ENCODE measurements around the gene OR10H4.

GRCh38 chr19:15902254-15902653 is 46.6 kb upstream of the OR10H4 start:
- TF ChIP-seq CTCF (IDR thresholded peaks at IDR 0.05) = no peak
- no peak for TF ChIP-seq POLR2A (IDR thresholded peaks at IDR 0.05)

Data from esophagus squamous epithelium (tissue), 4 donors.